Astrocyte of the cerebellum (primary cell): ENCODE results near the gene SMIM22.

Experiments used
- DNase-seq: peaks from one replicate; pipeline ENCODE4 v3.0.0-alpha.2; 2011; ENCODE audit warnings: low read depth
- H3K4me3 ChIP-seq: 2 replicates; pipeline ENCODE4 v1.5.1; 2011; ENCODE audit warnings: mild to moderate bottlenecking, low read depth, low read length, moderate library complexity
- in situ Hi-C: cut with HindIII; loops from 2 replicates; pipeline ENCODE4 v1.10.0; 2017; ENCODE audit warnings: low sequenced_read_pairs
- TF ChIP-seq, protein P1 (sequence below): IDR thresholded peaks from 2 replicates; pipeline ENCODE4 v1.5.1; 2012; ENCODE audit warnings: low read length, low read depth, moderate library complexity, mild to moderate bottlenecking; ENCODE audit errors: missing control alignments

SMIM22 gene

GRCh38 chr16:4813251-4814003 lies 18.3 kb downstream of the SMIM22 start:
- TF ChIP-seq, protein P1, sequence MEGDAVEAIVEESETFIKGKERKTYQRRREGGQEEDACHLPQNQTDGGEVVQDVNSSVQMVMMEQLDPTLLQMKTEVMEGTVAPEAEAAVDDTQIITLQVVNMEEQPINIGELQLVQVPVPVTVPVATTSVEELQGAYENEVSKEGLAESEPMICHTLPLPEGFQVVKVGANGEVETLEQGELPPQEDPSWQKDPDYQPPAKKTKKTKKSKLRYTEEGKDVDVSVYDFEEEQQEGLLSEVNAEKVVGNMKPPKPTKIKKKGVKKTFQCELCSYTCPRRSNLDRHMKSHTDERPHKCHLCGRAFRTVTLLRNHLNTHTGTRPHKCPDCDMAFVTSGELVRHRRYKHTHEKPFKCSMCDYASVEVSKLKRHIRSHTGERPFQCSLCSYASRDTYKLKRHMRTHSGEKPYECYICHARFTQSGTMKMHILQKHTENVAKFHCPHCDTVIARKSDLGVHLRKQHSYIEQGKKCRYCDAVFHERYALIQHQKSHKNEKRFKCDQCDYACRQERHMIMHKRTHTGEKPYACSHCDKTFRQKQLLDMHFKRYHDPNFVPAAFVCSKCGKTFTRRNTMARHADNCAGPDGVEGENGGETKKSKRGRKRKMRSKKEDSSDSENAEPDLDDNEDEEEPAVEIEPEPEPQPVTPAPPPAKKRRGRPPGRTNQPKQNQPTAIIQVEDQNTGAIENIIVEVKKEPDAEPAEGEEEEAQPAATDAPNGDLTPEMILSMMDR: no peak
- DNase-seq: no peak
- in situ Hi-C loops: no loop called here
- no peak overlapping the region for H3K4me3 ChIP-seq

DNA sequence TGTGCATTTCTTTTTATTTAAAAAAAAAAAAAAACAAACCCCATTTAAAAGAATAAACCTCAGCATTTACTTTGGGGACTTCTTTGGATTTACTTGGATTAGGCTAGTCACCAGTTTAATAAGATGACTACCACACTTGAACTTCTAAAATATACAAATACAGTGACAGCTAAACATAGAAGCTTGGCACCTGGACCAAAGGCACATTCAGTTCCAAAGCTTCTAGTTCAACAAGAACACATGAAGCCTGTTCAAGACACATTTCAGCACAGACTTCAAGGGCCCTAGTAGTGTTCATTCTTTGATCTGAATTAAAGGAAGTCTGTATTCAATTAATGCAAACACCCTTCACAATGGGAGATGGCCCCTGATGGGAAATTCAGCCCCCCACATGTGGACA lies 18.9 kb downstream of the SMIM22 start:
- TF ChIP-seq, protein P1: no peak
- DNase-seq: no peak
- no peak overlapping the region for H3K4me3 ChIP-seq
- in situ Hi-C loops: no loop called here

DNA sequence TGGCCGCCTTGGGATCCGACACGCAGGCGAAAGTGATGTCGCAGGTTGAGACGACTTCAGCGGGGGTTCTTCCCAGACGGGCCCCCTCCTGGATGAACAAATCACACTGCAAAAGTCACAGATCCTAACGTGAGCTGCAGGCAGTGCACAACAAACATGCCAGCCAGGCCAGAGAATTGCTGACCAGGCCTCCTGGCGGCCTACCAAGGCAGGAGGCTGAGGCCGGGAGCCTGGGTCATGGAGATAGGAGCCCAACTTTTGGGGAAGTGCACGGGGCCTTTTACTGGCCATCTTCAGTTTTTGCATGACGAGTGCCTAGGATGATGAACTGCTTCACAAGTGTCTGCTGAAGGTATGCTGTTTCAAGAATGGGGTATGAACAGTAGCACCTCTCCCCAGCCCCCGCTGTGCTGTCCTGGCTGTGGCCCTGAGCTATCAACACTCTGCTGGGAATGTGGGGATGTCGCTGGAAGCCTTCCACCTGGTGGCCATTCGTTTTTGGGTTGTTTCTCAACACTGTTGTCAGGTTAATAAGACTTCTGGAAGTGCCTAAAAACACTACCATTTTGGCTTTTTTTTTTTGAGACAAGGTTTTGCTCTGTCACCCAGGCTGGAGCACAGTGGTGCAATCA lies 19.5 kb downstream of the SMIM22 start:
- in situ Hi-C loops: loop anchor here (5.0 kb wide), 1 partner anchor 47 kb away; the partner anchor contains the start of gene ZNF500
- TF ChIP-seq, protein P1: no peak
- no peak for DNase-seq
- H3K4me3 ChIP-seq: no peak overlapping the region

DNA sequence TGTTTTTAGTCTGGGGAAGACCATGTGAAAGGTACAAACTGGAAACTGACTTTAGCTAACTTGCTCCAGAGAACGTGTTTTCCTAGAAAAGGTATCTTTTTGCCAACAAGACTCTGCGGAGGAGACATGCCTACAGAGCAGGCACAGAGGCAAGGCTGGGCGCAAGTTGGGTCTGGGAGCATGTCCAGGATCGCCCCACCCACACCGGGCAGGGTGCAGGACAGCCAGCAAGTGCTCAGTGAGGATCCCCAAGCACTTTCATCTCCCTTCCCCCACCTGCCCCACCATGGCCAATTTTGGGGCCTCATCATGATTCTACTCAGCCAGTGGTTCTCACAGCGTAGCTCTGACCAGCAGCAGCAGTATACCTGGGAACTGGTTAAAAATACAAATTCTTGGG lies 25.5 kb downstream of the SMIM22 start:
- H3K4me3 ChIP-seq: no peak overlapping the region
- in situ Hi-C loops: no loop called here
- no peak for DNase-seq
- TF ChIP-seq, protein P1: no peak

GRCh38 chr16:4825196-4825595 lies 30.0 kb downstream of the SMIM22 start:
- TF ChIP-seq, protein P1: no peak
- H3K4me3 ChIP-seq: no peak overlapping the region

DNA sequence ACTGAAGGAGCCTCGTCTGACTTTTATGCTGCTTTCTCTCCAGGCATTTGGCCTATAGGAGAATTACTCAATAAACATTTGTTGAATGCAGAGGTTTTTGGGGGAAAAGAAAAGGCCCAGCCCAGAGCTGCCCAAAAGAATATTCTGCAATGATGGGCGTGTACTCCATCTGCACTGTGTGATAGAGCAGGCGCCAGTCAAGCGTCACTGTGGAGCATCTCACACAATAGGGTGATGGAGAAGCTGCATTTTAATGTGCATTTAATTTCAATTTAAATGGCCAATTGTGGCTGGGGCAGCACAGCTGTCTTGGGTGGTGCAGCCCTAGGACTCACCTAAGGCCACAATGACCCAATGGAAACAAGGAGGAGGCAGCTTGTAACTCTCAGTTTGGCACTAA lies 31.4 kb downstream of the SMIM22 start:
- in situ Hi-C loops: no loop called here
- no peak overlapping the region for H3K4me3 ChIP-seq
- no peak for DNase-seq
- TF ChIP-seq, protein P1: no peak

More at GRCh38 chr16:4825196-4825595, 30.0 kb downstream of the SMIM22 start:
- in situ Hi-C loops: no loop called here
- DNase-seq: no peak
